ENCODE results near the gene CD36.

The CD36 gene

DNA sequence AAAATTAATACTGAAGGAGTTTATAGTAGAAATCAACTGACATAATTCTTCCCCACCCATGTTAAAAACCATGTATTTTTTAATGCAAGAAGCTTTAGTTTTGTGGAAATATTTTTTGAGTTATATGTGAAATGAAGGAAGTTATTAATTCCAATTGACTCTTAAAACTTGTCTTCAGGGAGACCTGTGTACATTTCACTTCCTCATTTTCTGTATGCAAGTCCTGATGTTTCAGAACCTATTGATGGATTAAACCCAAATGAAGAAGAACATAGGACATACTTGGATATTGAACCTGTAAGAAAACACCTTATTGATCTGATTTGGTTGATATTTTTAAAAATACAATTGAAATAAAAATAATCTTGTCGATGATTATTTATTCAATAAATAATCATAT is 33.3 kb downstream of the CD36 start:
- Histone ChIP-seq H4K20me1 (ENCODE audit: insufficient read depth) (no peaks in the 10 kb centered on the region), H3K27me3 (ENCODE audit: insufficient read depth, low read depth) (no peaks in the 10 kb centered on the region), H3K79me2 (ENCODE audit: insufficient read depth, low read depth) (no peaks in the 10 kb centered on the region), H3K4me2 (no peak overlapping the region), H3K4me3 (IDR thresholded peaks at IDR 0.05; ENCODE audit: insufficient read depth, low read depth, low read length) (no peak overlapping the region), H3K4me1 (ENCODE audit: low read depth, poor library complexity, severe bottlenecking) (no peaks in the 10 kb centered on the region), H2AFZ (ENCODE audit: low read depth) (no peak overlapping the region), H3K27ac (no peak overlapping the region), H3K36me3 (ENCODE audit: insufficient read depth) (no peaks in the 10 kb centered on the region), H3K9ac (no peak overlapping the region)
- TF ChIP-seq, protein P1, sequence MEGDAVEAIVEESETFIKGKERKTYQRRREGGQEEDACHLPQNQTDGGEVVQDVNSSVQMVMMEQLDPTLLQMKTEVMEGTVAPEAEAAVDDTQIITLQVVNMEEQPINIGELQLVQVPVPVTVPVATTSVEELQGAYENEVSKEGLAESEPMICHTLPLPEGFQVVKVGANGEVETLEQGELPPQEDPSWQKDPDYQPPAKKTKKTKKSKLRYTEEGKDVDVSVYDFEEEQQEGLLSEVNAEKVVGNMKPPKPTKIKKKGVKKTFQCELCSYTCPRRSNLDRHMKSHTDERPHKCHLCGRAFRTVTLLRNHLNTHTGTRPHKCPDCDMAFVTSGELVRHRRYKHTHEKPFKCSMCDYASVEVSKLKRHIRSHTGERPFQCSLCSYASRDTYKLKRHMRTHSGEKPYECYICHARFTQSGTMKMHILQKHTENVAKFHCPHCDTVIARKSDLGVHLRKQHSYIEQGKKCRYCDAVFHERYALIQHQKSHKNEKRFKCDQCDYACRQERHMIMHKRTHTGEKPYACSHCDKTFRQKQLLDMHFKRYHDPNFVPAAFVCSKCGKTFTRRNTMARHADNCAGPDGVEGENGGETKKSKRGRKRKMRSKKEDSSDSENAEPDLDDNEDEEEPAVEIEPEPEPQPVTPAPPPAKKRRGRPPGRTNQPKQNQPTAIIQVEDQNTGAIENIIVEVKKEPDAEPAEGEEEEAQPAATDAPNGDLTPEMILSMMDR (conservative IDR thresholded peaks at IDR 0.05; ENCODE audit: low read depth, low read length), result no peak

DNA sequence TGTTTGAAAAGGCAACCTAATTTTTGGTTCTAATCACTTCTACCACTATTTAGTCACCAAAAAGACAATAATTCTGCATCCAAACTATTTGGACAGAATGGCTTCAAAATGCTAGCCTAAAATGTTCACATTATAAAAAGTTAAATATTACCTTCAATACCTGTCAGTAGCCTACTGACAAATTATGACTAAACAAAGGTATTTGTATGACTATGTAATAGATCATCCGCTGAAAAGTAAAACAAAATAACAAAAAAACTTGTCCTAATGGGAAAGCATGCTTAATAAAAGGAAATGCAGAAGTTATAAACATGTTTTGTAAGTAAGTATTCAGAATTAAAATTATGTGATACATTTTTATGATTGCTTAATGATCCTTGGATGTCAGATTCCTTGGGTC is 36.6 kb downstream of the CD36 start:
- H3K4me3 ChIP-seq (IDR thresholded peaks at IDR 0.05; ENCODE audit: insufficient read depth, low read depth, low read length), result no peak overlapping the region
- no peak overlapping the region for H3K27ac ChIP-seq
- no peak overlapping the region for H3K4me2 ChIP-seq
- no peaks in the 10 kb centered on the region for H3K4me1 ChIP-seq (ENCODE audit: low read depth, poor library complexity, severe bottlenecking)
- no peaks in the 10 kb centered on the region for H3K27me3 ChIP-seq (ENCODE audit: insufficient read depth, low read depth)
- TF ChIP-seq, protein P1 (conservative IDR thresholded peaks at IDR 0.05; ENCODE audit: low read depth, low read length), result no peak
- no peaks in the 10 kb centered on the region for H4K20me1 ChIP-seq (ENCODE audit: insufficient read depth)
- no peaks in the 10 kb centered on the region for H3K36me3 ChIP-seq (ENCODE audit: insufficient read depth)
- no peak overlapping the region for H2AFZ ChIP-seq (ENCODE audit: low read depth)
- no peaks in the 10 kb centered on the region for H3K79me2 ChIP-seq (ENCODE audit: insufficient read depth, low read depth)
- no peak overlapping the region for H3K9ac ChIP-seq

DNA sequence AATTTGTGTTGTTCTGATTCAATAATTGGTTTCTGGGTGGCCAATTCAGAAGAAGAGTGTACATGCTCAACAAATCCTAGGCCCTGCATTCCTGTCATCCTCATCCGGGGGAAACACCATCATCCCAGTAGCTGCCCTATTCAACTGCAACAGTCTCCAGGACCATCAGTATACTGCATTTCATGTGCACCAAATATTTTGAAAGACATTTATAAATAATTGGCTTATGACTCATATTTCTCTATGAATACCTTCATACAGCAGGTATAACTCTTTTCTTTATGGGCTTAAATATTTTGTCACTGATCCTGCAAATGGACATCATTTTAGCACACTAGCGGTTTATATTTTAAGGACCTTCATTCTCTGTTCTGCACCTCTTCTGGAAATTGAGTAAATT is 38.0 kb downstream of the CD36 start:
- Histone ChIP-seq H3K36me3 (ENCODE audit: insufficient read depth) (no peaks in the 10 kb centered on the region), H3K4me2 (no peak overlapping the region), H3K79me2 (ENCODE audit: insufficient read depth, low read depth) (no peaks in the 10 kb centered on the region), H2AFZ (ENCODE audit: low read depth) (no peak overlapping the region), H3K4me3 (IDR thresholded peaks at IDR 0.05; ENCODE audit: insufficient read depth, low read depth, low read length) (no peak overlapping the region), H3K27ac (no peak overlapping the region), H3K9ac (no peak overlapping the region), H4K20me1 (ENCODE audit: insufficient read depth) (no peaks in the 10 kb centered on the region), H3K4me1 (ENCODE audit: low read depth, poor library complexity, severe bottlenecking) (no peaks in the 10 kb centered on the region), H3K27me3 (ENCODE audit: insufficient read depth, low read depth) (no peaks in the 10 kb centered on the region)
- TF ChIP-seq, protein P1 (conservative IDR thresholded peaks at IDR 0.05; ENCODE audit: low read depth, low read length), result no peak

DNA sequence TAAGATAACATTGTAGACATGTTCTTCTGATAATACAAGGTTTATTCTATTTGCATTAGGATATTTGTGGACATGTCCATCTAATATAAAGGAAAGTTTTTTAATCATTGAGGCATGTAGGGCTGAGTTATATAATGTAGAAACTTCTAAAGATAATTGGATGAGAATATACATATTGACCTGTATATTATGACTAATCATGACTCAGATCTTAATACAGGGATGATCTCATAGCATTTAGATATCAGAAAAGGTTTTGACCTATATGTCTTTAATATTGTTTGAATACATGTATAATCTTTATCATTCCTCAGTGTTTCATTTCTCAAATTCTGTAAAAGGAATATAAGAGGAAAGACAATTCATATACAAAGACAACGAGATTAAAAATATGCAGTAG is 39.2 kb downstream of the CD36 start:
- Histone ChIP-seq H3K27ac (no peak overlapping the region), H3K79me2 (ENCODE audit: insufficient read depth, low read depth) (no peaks in the 10 kb centered on the region), H3K36me3 (ENCODE audit: insufficient read depth) (no peaks in the 10 kb centered on the region), H3K9ac (no peak overlapping the region), H3K27me3 (ENCODE audit: insufficient read depth, low read depth) (no peaks in the 10 kb centered on the region), H3K4me3 (IDR thresholded peaks at IDR 0.05; ENCODE audit: insufficient read depth, low read depth, low read length) (no peak overlapping the region), H4K20me1 (ENCODE audit: insufficient read depth) (no peaks in the 10 kb centered on the region), H2AFZ (ENCODE audit: low read depth) (no peak overlapping the region), H3K4me1 (ENCODE audit: low read depth, poor library complexity, severe bottlenecking) (no peaks in the 10 kb centered on the region), H3K4me2 (no peak overlapping the region)
- TF ChIP-seq, protein P1 (conservative IDR thresholded peaks at IDR 0.05; ENCODE audit: low read depth, low read length), result no peak

DNA sequence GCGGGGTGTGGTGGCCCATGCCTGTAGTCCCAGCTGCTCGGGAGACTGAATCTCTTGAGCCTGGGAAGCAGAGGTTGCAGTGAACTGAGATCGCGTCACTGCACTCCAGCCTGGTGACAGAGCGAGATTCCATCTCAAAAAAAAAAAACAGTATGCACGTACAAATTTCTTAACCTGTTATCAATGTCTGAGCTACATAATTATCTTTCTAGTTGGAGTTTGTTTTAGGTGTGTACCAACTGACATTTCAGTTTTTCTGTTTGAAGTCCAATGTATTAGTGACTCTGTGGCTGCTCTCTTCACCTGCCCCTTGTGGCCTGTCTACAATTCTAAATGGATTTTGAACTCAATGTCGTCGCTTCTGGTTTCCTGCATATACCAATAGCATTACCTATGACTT is 40.3 kb downstream of the CD36 start:
- Histone ChIP-seq H4K20me1 (ENCODE audit: insufficient read depth) (no peaks in the 10 kb centered on the region), H2AFZ (ENCODE audit: low read depth) (no peak overlapping the region)
- TF ChIP-seq, protein P1 (conservative IDR thresholded peaks at IDR 0.05; ENCODE audit: low read depth, low read length), result no peak

More for the DNA sequence above, 40.3 kb downstream of the CD36 start:
- no peaks in the 10 kb centered on the region for H3K36me3 ChIP-seq (ENCODE audit: insufficient read depth)
- H3K27me3 ChIP-seq (ENCODE audit: insufficient read depth, low read depth), result no peaks in the 10 kb centered on the region
- no peaks in the 10 kb centered on the region for H3K79me2 ChIP-seq (ENCODE audit: insufficient read depth, low read depth)
- no peak overlapping the region for H3K27ac ChIP-seq
- H3K9ac ChIP-seq, result no peak overlapping the region
- H3K4me1 ChIP-seq (ENCODE audit: low read depth, poor library complexity, severe bottlenecking), result no peaks in the 10 kb centered on the region
- no peak overlapping the region for H3K4me3 ChIP-seq (IDR thresholded peaks at IDR 0.05; ENCODE audit: insufficient read depth, low read depth, low read length)
- no peak overlapping the region for H3K4me2 ChIP-seq

Data from KMS-11 (cell line).